Stimulated activated naive CD8-positive, alpha-beta T cell treated with anti-CD3 and anti-CD28 coated beads, Interleukin-15, amount 100 ng/mL, for 72 hours (primary cell): ENCODE measurements around the gene CAMTA1.
"Not testable (repeated sequence)": the region's sequence is repeated elsewhere in the genome, so short reads cannot be mapped to it uniquely, and the experiment has no call there.

Experiments
- ATAC-seq: fragments of 150-1000 bp; cut with Tn5 transposase; 2 replicates; pipeline ENCODE4 v1.10.0; 2021; ENCODE audit warnings: mild to moderate bottlenecking, moderate library complexity
- DNase-seq, 2 donors: peaks; one replicate each; pipeline ENCODE4 v3.0.0; 2021 to 2022
- H3K27ac Mint-ChIP-seq, 2 donors: one replicate each; pipeline ENCODE4 v1.8.0; 2022; ENCODE audit warnings: mild to moderate bottlenecking in 2 of 2, mixed read lengths in 2 of 2, moderate library complexity in 2 of 2
- H3K27me3 Mint-ChIP-seq: one replicate; pipeline ENCODE4 v1.8.0; 2022; ENCODE audit warnings: mixed read lengths
- H3K4me1 Mint-ChIP-seq: one replicate; pipeline ENCODE4 v1.8.0; 2022; ENCODE audit warnings: mild to moderate bottlenecking, mixed read lengths
- H3K4me3 Mint-ChIP-seq, 2 donors: one replicate each; pipeline ENCODE4 v1.8.0; 2022; ENCODE audit warnings: mild to moderate bottlenecking in 2 of 2, mixed read lengths in 2 of 2, moderate library complexity in 1 of 2
- H3K9me3 Mint-ChIP-seq, 2 donors: one replicate each; pipeline ENCODE4 v1.8.0; 2022; ENCODE audit warnings: mixed read lengths in 2 of 2

Gene CAMTA1

DNA sequence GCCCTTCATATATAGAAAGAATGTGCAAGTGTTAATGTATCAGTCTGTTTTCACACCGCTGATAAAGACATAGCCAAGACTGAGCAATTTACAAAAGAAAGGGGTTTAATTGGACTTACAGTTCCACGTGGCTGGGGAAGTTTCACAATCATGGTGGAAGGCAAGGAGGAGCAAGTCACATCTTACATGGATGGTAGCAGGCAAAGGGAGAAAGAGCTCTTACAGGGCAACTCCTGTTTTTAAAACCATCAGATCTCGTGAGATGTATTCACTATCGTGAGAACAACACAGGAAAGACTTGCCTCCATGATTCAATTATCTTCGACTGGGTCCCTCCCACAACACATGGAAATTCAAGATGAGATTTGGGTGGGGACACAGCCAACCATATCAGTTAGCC is 907.8 kb downstream of the CAMTA1 start:
- not testable (repeated sequence) for H3K4me1 Mint-ChIP-seq, DNase-seq, ATAC-seq, H3K4me3 Mint-ChIP-seq, H3K27ac Mint-ChIP-seq
- H3K9me3 Mint-ChIP-seq = peaks cover 5 to 36% of the 10 kb centered on the region in 2 donors
- peaks cover 22% of the 10 kb centered on the region for H3K27me3 Mint-ChIP-seq

DNA sequence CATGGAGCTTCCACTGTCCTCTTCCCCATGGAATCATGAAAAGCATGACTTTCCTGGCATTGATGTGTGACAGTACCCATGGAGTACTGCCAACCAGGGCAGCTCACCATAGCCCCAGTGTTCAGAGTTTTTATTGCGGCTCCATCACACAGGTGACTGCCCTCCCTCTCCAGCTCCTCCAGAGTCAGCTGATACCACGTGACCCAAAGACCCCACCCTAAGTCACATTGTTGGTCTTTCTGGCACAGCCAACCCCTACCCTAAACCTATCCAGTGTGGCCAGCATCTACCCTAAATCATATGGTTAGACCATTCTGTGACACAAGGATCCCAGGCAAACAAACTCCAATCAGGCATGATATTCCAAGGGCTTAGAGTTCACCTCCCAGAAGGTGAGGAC is 908.4 kb downstream of the CAMTA1 start:
- DNase-seq (no peak), ATAC-seq (no peak)
- Mint-ChIP-seq H3K27ac (no peak overlapping the region), H3K4me3 (no peak overlapping the region), H3K9me3 (peaks cover 5 to 36% of the 10 kb centered on the region in 2 donors), H3K27me3 (peaks cover 22% of the 10 kb centered on the region), H3K4me1 (peaks cover 2% of the 10 kb centered on the region)

DNA sequence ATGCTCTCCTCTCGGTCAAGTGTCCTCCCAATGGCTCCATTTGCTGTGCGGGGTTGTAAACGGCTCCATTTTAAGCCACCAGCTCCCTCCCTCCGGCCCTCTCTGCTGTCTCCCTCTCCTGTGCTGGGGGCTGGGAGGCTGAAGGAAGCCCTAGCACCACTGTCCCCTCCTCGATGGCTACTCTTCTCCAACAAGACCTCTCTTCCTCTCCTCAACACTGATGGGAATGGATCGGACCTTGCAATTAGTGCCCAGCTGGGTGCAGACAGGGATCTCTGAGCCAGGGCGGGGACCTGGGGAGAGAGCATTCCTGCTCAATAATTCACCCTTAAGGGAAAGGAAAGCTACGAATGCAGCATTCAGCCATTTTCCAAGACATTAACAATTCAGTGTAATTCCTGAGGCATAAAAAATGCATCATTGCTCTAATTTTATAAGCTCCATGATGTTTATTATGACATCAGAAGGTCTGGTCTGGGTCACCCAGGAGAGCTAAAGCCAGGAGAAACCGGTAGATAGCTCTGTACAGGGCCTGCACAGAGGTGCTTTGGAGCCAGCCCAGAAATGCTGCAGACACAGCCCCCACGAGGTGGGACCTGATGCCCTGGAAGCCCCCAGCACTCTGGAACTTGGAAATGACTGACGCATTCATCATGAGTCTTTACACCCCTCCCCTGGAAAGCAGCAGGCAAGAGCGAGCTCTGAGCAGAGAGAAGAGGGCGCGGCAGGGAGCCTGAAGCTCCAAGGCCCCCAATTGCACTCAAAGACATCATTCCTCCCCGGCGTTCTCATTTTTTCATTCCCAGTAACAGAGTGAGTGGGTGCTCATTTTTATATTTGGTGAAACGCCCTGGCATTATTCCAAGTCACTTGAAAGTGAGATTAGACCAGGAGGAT is 909.6 kb downstream of the CAMTA1 start:
- Mint-ChIP-seq H3K4me1 (peaks cover 13% of the 10 kb centered on the region), H3K9me3 (peaks cover 5 to 36% of the 10 kb centered on the region in 2 donors), H3K27ac (no peak overlapping the region), H3K27me3 (peaks cover 22% of the 10 kb centered on the region), H3K4me3 (no peak overlapping the region)
- no peak for DNase-seq
- ATAC-seq = no peak

DNA sequence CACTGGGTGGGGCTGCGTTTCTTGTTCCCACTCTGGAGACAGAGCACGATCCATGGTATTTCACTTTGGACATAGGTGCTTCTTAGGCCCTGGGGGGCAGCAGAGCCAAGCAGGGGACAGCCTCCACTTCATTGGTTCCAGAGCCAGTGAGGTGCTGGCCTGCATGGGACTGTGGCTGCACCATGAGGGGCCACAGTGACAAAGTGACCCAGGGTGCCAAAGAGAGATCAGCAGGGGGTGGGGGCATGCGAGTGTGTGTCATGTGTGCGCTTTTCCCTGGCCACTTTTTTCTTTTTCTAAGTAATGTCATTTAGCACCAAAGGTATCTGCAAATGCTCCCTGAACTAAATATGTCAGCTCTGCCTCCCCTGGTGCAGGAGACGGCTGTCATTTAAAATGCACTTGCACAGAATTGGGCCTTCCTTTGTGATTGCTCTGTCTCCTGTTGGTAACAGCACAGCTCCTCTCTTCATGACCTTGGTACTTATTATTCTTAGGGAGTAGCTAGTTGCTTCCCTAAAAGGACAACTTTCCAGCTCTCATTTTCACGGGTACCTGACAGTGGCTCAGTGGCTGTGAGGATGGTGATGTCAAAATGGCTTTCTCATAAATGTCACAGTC is 910.4 kb downstream of the CAMTA1 start:
- Mint-ChIP-seq H3K9me3 (peaks cover 5 to 36% of the 10 kb centered on the region in 2 donors), H3K27ac (no peak overlapping the region), H3K4me3 (no peak overlapping the region), H3K4me1 (peaks cover 14% of the 10 kb centered on the region), H3K27me3 (peaks cover 29% of the 10 kb centered on the region)
- DNase-seq (no peak), ATAC-seq (no peak)

DNA sequence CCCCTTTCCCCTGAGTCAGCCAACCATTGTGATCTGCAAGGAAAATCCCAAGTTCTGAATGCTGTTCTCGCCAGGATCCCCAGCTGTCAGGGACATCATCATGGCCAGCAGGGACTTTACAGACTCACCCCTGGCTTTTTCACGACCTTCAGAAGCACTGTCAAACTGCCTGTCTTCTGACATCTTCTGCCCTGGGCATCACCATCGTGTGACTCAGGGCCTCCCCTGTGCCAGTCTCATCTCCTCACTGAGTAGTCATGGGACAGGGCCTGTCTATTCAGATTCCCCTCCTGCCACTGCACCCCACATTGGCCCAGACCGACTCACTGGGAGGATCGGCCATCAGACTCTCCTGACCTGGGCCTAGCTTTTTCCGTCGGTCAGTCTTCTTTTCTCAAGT is 913.4 kb downstream of the CAMTA1 start:
- Mint-ChIP-seq H3K9me3 (peaks cover 3 to 13% of the 10 kb centered on the region in 2 donors), H3K4me1 (peaks cover 17% of the 10 kb centered on the region), H3K27ac (no peak overlapping the region), H3K27me3 (peaks cover 51% of the 10 kb centered on the region), H3K4me3 (no peak overlapping the region)
- DNase-seq (no peak), ATAC-seq (no peak)

DNA sequence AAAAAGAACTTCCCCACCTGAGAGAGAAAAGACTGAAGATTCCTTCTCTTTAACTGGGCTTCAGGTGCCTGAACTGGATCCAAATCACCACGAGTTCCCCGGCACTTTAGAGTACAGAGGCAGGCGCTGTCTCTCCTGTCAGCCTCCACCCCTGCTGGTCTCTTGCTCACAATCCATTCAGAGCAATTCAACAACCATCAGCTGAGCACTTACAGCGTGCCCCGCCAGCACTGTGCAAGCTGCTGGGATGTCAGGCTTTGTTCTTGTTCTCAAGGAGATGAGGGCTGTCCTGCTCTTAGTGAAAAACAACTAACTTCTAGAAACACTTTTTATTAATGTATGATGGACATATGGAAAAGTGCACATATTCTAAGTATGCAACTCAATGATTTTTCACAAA is 917.1 kb downstream of the CAMTA1 start:
- no peak overlapping the region for H3K27ac Mint-ChIP-seq

DNA sequence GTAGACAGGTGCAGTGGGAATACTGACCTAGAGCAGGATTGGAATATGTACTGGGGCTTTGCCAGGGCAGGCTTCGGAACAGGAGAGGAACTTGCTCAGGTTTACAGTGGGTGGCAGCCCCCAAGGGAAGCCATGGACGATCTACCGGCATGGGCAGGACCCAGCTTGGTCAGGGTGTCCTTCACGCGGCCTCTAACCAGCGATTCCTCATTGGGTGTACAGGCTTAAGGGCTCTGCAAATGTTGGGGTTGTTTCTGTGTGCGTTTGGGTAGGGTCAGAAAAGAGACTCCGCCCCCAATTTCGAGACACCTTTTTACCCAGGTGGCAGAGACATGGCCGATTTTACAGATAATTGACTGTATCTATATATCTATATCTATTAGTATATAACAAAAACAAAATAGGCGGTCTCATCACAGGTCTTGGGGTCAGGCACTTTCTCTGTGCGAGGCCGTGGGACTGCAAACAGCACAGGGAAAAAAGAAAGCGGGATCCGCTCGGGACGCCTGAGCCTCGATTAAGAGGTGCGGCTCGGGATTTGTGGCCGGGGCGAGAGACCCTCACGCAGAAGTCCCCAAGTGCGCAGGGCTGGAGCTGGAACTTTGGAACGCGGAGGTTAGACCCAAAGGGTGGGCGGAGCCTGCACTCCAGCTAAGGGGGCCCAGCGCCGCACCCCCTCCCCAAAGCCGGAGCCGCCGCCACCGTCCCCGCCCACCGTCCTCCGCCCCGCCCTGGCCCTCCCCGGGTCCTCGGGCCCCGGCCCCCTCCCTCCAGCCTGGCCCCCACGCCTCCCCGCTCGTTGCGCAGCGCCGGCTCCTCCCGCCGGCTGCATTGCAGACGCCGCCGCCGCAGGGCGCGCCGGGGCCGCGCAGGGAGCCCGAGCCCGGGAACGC is 918.3 kb downstream of the CAMTA1 start:
- H3K27me3 Mint-ChIP-seq = peaks cover 75% of the 10 kb centered on the region
- peak; percentile 31 for ATAC-seq
- peaks cover 29% of the 10 kb centered on the region for H3K4me1 Mint-ChIP-seq
- no peaks in the 10 kb centered on the region for H3K9me3 Mint-ChIP-seq
- peak overlapping the region; percentile 63 to 74 for H3K4me3 Mint-ChIP-seq
- H3K27ac Mint-ChIP-seq = no peak overlapping the region
- peak in 1 of 2 donors; percentile 13 for DNase-seq

More for the DNA sequence above, 917.1 kb downstream of the CAMTA1 start:
- H3K4me1 Mint-ChIP-seq = peaks cover 30% of the 10 kb centered on the region
- no peaks in the 10 kb centered on the region for H3K9me3 Mint-ChIP-seq
- no peak for ATAC-seq
- H3K4me3 Mint-ChIP-seq = no peak overlapping the region
- H3K27me3 Mint-ChIP-seq = peaks cover 66% of the 10 kb centered on the region
- DNase-seq = no peak

DNA sequence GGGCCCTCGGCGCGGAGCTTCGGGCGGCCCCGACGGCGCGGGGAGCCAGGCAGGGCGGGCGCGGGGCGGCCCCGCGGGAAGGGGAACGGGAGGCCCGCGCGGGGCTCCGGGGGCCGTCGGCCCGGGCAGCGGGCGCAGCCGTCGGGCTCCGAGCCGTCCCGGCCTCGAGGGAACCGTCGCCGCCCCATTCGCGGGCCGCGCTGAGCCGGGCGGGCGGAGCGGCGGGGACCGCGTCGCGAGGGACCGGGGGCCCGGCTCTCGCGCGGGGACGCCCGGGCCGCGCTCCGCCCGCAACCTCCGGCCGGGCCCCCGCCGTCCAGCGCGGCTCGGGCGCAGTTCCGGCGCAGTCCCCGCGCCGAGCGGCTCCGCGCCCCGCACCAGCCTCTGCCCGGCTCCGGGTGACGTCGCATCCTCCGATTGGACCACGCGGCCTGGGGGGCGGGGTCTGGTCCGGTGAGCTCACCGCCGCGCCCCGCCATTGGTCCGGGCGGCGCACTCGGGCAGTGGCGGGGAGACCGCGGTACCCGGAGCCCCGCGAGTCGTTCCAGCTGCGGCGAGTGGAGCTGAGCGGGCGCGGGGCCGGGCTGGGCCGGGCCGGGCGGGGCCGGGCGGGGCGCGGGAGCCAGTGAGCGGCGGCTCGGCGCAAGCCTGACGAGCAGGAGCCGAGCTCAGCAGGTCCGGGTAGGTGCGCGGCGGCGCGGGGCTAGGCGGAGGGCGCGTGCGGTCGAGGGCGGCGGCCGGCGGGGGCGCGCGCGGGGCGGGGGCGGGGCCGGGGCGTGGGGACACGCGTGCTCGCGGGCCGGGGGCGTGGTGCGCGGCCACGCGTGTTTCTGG is 919.2 kb downstream of the CAMTA1 start:
- H3K27ac Mint-ChIP-seq = no peak overlapping the region
- no peaks in the 10 kb centered on the region for H3K9me3 Mint-ChIP-seq
- ATAC-seq = peak; percentile 97
- DNase-seq = peak; percentile 88 to 91
- H3K27me3 Mint-ChIP-seq = peaks cover 82% of the 10 kb centered on the region
- H3K4me3 Mint-ChIP-seq = peak overlapping the region; percentile 71 to 75
- peaks cover 20% of the 10 kb centered on the region for H3K4me1 Mint-ChIP-seq

DNA sequence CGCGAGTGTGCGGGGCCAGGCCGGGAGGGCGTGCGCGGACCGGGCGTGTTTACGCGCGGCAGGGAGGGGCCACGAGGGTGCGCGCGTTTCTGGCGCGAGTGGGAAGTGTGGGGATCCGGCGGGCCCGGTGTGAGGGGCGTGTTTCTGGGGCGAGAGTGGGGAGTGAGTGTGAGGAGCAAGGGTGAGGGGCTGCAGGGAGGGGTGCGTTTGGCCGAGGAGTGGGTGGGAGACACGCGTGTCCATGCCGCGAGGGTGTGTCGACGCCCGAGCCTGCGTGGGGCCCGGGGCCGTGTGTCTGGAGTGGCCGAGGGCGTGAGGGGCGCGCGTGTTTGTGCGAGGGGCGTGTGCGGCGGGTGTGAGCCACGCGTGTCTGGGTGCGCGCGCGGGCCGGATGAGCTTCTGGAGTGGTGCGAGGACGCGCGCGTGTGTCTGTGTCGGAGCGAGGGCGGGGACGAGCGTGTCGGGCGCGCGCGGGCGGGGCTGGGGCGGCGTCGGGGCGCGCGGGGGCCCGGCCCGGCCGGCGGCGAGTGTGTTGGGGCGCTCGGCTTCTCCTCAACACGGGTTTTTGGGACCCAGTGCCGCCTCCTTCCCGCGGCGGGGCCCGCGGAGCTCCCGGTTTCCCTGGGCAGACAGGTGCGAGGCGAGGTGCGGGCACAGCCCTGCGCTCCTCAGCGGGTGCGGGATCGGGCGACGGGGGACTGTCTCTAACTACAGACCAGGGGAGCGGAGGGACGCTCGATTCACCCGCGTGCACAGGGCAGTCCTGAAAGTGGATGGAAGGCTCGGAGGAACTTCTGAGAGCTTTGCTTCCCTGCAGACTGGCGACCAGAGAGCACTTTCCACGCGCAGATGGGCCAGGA is 920.0 kb downstream of the CAMTA1 start:
- Mint-ChIP-seq H3K9me3 (no peaks in the 10 kb centered on the region), H3K4me3 (peak overlapping the region; percentile 70 to 78), H3K27me3 (peaks cover 84% of the 10 kb centered on the region), H3K27ac (peak overlapping the region in 1 of 2 donors; percentile 67), H3K4me1 (peaks cover 16% of the 10 kb centered on the region)
- ATAC-seq = no peak
- DNase-seq = no peak

DNA sequence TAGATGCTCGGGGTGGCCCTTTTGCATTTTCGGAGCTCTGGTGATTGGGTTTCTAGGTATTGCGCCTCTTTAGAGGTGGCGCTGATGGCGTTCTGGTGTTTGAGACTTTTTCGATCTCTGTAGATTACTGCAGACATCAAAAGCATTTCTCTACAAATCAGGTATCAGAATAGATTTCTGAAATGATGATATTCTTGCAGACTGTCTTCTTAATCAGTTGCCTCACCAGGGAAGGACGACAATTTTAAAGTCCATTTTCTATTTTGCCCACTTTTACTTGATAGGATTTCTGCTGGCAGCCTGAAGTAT is 920.6 kb downstream of the CAMTA1 start:
- H3K27me3 Mint-ChIP-seq = peaks cover 83% of the 10 kb centered on the region
- ATAC-seq (no peak), DNase-seq (no peak)
- H3K27ac Mint-ChIP-seq = no peak overlapping the region
- peaks cover 16% of the 10 kb centered on the region for H3K4me1 Mint-ChIP-seq
- peak overlapping the region; percentile 50 to 70 for H3K4me3 Mint-ChIP-seq
- no peaks in the 10 kb centered on the region for H3K9me3 Mint-ChIP-seq

DNA sequence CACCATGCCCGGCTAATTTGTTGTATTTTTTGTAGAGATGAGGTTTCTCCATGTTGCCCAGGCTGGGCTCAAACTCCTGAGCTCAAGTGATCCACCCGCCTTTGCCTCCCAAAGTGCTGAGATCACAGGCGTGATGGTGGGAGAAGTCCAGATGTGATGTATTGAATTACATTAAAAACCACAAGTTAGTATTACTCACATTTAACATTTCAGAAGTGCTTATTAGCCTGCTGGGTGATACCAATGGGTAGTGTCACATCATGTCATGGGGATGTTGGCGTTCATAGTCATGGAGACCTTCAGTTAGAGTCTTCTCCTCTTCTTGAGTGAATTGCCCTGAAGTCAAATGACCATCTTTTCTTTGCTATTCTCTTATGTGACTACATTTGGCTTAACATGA is 922.3 kb downstream of the CAMTA1 start:
- Mint-ChIP-seq H3K27ac (no peak overlapping the region), H3K27me3 (peaks cover 77% of the 10 kb centered on the region), H3K4me1 (peaks cover 16% of the 10 kb centered on the region), H3K4me3 (no peak overlapping the region), H3K9me3 (no peaks in the 10 kb centered on the region)
- ATAC-seq (no peak), DNase-seq (no peak)

DNA sequence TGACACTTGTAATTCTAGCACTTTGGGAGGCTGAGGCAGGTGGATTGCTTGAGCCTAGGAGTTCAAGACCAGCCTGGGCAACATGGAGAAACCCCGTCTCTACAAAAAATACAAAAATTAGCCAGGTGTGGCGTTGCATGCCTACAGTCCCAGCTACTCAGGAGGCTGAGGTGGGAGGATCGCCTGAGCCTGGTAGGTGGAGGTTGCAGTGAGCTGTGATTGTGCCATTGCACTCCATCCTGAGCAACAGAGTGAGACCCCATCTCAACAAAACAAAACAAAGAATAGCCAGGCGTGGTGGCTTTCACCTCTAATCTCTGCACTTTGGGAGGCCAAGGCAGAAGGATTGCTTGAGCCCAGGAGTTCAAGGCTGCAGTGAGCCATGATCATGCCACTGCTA is 922.8 kb downstream of the CAMTA1 start:
- not testable (repeated sequence) for ATAC-seq, DNase-seq, H3K4me3 Mint-ChIP-seq, H3K27ac Mint-ChIP-seq, H3K9me3 Mint-ChIP-seq
- H3K27me3 Mint-ChIP-seq = peaks cover 77% of the 10 kb centered on the region
- H3K4me1 Mint-ChIP-seq = peaks cover 16% of the 10 kb centered on the region

DNA sequence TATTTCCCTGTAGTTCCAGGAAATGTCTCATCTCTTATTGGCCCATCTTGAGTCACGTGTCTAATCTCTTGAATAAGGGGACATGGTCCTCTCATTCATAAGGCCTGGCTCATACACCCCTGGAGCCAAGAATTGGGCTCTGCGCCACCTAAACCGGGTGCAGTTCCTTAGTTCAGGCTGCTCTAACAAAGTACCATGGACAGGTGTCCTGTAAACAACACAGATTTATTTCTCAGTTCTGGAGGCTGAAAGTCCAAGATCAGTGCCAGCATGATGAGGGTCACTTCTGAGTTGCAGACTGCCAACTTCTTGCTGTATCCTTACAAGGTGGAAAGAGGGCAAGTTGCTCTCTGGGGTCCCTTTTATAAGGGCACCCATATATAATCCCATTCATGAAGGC is 925.6 kb downstream of the CAMTA1 start:
- DNase-seq = no peak

DNA sequence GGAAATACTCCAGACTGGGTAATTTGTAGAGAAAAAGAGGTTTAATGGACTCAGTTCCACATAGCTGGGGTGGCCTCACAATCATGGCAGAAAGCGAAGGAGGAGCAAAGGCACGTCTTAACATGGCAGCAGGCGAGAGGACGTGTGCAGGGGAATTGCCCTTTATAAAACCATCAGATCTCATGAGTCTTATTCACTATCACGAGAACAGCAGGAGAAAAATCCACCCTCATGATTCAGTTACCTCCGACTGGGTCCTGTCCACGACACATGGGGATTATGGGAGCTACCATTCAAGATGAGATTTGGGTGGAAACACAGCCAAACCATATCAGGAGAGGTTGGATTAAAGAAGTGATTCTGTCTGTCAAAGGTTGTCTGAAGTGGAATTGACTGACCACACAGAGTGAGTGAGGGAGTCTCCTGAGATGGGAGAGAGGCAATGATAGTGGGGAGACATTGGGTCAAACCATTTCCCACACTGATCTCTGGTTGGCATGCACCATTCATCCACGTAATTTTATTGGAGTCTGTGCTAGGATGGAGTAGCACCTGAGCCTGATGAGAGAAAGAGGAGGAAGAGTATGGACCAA is 927.6 kb downstream of the CAMTA1 start:
- Mint-ChIP-seq H3K27me3 (peaks cover 61% of the 10 kb centered on the region), H3K27ac (no peak overlapping the region), H3K4me1 (no peaks in the 10 kb centered on the region), H3K4me3 (no peak overlapping the region), H3K9me3 (no peaks in the 10 kb centered on the region)
- DNase-seq = no peak
- ATAC-seq = no peak

More for the DNA sequence above, 925.6 kb downstream of the CAMTA1 start:
- H3K4me3 Mint-ChIP-seq = no peak overlapping the region
- peaks cover 74% of the 10 kb centered on the region for H3K27me3 Mint-ChIP-seq
- no peak for ATAC-seq
- H3K27ac Mint-ChIP-seq = no peak overlapping the region
- H3K9me3 Mint-ChIP-seq = no peaks in the 10 kb centered on the region
- H3K4me1 Mint-ChIP-seq = peaks cover 2% of the 10 kb centered on the region
